Right lung (tissue), 10 donors: ENCODE data around the gene ZNF274. TPM values are rescaled to one million over a fixed set of nuclear protein-coding genes. Genes with fewer than 3 reads are reported as not detected.
A peak's percentile ranks its signal among the peaks of the same experiment; 100 is the strongest.
"Not testable (repeated sequence)": the region's sequence is repeated elsewhere in the genome, so short reads cannot be mapped to it uniquely, and the experiment has no call there.

Source experiments
- DNase-seq, 2 donors: peaks; one replicate each; pipeline ENCODE4 v3.0.0-alpha.2; 2013
- long read RNA-seq, 8 donors: transcript quantifications; one replicate each; lab custom pipeline, GENCODE V29; 2026
- polyA plus RNA-seq, 5 donors: library from polyadenylated mRNA; unstranded; fragments of 120-200 nt; gene quantifications; one replicate each; pipeline versions ENCODE4 v1.2.1 to v1.2.3, GENCODE V29; 2013; ENCODE audit warnings: inconsistent platforms in 1 of 5, low replicate concordance in 1 of 5; ENCODE audit not compliant: insufficient read length in 5 of 5, insufficient read depth in 1 of 5

ZNF274 gene
- 10 to 100 TPM; 15.9 to 23.2 (median 21.8) TPM for polyA plus RNA-seq
- long read RNA-seq, donor 1, full-length matches to known transcripts, result 2 of 2 reads
- long read RNA-seq, donor 1, partial matches to known transcripts, result 0 of 2 reads
- long read RNA-seq, donor 1, other reads (novel, unspliced or antisense), result 0 of 2 reads
- long read RNA-seq, donor 2, partial matches to known transcripts, result 0 of 1 reads
- long read RNA-seq, donor 2, other reads (novel, unspliced or antisense), result 0 of 1 reads
- long read RNA-seq, donor 3, partial matches to known transcripts, result 0 of 1 reads
- long read RNA-seq, donor 3, other reads (novel, unspliced or antisense), result 0 of 1 reads
- long read RNA-seq, donor 4, full-length matches to known transcripts, result 2 of 2 reads
- long read RNA-seq, donor 4, partial matches to known transcripts, result 0 of 2 reads
- long read RNA-seq, donor 4, other reads (novel, unspliced or antisense), result 0 of 2 reads
- long read RNA-seq, donor 5, full-length matches to known transcripts, result 7 of 7 reads
- long read RNA-seq, donor 5, partial matches to known transcripts, result 0 of 7 reads
- long read RNA-seq, donor 5, other reads (novel, unspliced or antisense), result 0 of 7 reads
- long read RNA-seq, donor 6, full-length matches to known transcripts, result 2 of 2 reads
- long read RNA-seq, donor 6, partial matches to known transcripts, result 0 of 2 reads
- long read RNA-seq, donor 6, other reads (novel, unspliced or antisense), result 0 of 2 reads
- long read RNA-seq, donor 7, full-length matches to known transcripts, result 5 of 5 reads
- long read RNA-seq, donor 7, partial matches to known transcripts, result 0 of 5 reads
- long read RNA-seq, donor 7, other reads (novel, unspliced or antisense), result 0 of 5 reads
- long read RNA-seq, donor 8, result 0 reads

DNA sequence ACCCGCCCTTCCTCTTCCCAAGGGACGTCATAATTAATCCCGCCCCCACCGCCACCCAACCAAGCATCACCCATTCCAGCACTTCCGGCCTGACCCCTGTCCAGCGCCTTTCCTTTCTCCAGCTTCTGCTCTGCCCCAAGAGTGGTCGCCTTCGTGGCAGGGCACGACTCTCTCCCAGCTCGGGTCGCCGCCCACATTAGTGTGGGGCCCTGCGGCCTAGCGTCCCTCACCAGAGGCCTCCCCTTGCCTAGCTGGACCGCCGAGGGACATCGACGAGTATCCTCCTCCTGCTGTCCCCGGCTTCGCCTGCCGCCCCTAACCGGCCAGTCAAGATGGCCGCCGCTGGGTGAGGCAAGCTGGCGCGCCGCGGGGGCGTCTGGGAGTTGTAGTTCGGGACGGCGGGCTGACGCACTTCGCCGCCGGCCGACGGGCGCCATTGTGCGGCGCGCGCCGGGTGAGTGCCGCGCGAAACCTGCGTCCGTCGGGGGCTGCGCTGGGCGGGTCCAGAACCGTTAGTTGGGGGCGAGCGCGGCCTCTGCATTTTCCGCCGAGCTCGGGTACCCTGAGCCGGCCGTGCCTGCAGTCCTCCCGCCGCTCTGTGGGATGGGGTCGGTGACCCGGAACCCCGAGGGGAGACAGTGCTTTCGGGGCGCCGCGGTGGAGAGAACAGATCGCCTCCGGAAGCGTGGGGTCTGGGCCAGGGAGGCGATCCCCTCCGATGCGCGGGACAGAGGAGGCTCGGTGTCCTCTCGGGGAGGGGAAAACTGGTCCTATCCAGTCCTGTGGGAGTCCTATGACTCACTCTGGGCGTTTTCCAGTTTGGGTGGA is at the start of gene ZNF274:
Gene ZNF274, plus strand, starts transcription at position 73 of the 828 bp plus-strand sequence. CDS start 905 bp downstream, outside the sequence.
- DNase-seq, result peak; percentile 90 to 92

DNA sequence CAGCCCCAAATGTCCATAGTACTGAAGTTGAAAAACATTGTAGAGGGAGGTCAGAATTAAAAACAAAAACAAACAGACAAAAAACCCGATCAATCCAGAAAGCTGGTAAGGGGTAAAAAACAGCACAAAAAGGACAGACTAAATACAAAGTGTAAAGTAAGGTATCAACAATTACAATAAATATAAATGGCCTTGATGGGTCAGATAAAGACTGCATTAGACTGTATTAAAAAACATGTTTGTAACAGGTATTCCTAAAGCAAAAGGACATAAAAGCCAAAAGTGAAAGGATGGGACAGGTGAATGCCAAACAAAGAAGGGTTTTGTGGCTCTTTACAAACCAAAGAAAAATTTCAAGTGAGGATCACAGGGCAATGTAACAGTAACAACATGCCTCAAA is 48.6 kb upstream of the ZNF274 start:
- DNase-seq, result no peak

DNA sequence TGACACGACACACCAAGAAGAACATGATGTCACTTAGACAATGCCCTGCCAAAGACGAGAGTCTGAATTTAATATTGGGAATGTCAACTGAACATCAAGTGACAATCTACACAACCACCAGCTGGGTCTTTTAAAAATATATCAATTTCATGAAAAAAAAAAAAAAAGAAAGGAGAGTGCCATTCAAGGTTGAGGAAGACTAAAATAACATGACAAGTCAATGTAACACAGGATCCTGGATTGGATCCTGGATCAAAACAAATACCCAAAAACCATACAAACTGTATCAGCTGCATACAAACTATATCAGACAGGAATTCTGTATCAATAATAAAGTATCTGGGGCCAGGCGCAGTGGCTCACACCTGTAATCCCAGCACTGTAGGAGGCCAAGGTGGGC is 37.0 kb upstream of the ZNF274 start:
- DNase-seq, result no peak

DNA sequence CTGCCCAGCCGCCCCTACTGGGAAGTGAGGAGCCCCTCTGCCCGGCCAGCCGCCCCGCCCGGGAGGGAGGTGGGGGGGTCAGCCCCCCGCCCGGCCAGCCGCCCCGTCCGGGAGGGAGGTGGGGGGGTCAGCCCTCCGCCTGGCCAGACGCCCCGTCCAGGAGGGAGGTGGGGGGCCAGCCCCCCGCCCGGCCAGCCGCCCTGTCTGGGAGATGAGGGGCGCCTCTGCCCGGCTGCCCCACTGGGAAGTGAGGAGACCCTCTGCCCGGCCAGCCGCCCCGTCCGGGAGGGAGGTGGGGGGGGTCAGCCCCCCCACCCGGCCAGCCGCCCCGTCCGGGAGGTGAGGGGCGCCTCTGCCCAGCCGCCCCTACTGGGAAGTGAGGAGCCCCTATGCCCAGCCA is 35.4 kb upstream of the ZNF274 start:
- not testable (repeated sequence) for DNase-seq

DNA sequence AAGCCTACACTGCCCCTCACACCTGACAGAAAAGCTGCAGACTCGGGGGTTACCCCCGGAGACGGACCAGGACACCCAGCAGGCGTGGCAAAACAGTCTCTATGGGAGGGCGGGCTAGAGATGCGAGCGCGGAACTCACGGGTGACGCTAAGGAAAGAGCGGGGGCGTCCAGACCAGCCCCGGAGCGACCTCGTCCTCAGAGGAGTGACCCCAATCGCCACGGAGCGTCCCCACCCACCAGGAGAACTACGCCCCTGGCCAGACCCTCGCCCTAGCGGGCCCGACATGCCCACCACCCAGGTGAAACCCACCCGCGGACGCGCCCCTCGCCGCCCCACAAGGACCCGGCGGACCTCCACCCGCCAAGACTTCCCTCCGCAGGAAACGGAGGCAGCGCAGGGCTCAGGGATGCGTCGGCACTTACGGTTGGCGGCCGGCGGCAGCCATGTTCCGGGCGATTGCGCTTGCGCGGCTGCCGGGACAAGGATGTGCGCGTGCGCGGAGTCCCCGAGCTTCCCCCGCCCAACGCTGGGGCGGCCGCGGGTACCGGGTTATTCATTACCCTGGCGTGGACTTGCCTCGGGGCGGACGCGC is 32.4 kb upstream of the ZNF274 start, which contains the start of gene ZNF329:
Gene ZNF329, minus strand, starts transcription at position 462 of the 594 bp plus-strand sequence. CDS start 21,286 bp downstream, outside the sequence.
- peak; percentile 83 to 86 for DNase-seq

DNA sequence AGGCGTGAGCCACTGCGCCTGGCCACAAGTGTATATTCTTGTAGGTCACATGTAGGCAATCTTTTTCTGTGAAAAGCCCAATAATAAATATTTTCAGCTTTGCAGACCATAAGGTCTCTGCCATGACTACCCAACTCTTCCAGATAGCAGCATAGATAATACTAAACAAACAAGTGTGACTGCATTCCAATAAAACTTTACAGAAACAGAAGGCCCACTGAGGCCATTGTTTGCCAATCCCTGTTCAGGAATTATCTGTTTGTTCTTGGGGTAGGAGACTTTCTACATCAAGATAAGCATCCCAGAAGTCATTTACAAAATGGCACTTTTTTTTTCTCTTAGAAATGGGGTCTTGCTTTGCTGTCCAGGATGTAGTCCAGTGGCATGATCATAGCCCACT is 29.5 kb upstream of the ZNF274 start:
- DNase-seq, result no peak

DNA sequence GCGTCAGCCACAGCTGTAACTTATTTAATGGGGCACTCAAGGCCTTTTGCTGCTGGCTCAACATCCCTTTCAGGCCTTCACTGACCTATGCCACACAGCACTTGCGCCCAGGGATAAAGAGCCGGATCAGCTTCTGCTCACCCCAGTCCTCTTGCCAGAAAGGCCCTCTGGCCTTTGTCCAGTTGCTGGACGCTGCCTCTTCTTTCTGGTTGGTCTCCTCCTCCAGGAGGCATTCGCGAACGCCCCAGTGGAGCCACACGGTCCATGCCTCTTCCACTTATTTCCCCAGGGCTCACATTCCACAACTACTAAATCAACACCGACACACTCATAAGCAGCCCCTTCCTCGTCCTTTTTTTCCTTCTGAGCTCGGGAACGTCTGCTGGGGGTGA is 28.6 kb upstream of the ZNF274 start:
- peak; percentile 60 to 70 for DNase-seq

DNA sequence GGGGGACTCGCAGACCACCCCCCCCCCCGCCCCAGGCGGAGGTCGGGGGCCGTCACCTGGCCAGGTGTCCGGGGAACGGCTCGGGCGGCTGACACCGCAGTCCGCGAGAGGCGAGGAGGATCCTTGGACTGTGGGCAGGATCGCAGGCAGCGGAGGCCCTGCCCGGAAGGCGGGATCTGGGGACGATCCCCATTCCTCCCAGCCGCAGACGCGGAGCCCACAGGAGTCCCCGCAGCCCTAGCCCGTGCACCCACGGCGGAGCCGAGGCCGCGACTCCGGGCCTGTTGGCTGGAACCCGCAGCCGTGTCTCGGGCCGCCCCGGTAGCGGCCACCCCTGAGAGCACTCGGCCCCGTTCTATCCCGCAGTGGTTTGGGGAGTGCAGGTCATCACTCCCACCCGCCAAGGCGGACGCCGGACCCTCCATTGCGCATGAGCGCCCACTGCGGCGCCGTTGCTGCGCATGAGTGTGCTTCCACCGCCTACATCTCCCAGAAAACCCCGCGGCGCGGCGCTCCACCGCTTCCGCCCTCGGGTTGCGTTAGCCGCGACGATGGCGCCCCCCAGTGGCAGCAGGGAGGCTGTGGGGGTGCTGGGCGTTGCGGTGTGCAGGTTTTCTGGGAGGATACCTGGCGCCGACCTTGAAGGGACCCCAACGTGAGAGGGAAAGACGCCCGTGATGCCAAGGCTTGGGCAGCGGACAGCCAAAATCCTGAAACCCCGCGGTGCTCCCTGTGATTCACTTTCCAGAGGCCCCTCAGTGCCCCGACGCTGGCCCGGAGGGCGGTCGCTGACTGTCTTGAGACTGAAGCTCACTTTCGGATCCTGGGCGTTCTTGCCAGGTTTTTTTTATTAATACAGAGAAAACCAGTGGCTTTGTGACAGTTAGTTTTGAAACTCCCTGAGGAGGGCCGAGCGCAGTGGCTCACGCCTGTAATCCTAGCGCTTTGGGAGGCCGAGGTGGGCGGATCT is 27.9 kb upstream of the ZNF274 start:
- DNase-seq, result peak; percentile 96 to 97

DNA sequence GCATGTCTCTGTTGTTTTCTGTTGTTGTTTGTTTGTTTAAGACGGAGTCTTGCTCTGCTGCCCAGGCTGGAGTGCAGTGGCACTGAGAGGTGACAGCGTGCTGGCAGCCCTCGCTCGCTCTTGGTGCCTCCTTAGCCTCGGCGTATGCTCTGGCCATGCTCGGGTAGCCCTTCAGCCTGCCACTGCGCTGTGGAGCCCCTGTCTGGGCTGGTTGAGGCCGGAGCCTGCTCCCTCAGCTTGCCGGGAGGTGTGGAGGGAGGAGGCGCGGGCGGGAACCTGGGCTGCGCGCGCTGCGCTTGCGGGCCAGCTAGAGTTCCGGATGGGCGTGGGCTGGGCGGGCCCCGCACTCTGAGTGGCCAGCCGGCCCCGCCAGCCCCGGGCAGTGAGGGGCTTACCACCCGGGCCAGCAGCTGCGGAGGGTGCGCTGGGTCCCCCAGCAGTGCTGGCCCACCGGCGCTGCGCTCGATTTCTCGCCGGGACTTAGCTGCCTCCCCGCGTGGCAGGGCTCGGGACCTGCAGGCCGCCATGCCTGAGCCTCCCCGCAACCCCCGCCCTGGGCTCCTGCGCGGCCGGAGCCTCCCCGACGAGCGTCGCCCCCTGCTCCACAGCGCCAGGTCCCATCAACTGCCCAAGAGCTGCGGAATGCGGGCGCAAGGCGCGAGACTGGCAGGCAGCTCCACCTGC is 25.7 kb upstream of the ZNF274 start:
- no peak for DNase-seq

DNA sequence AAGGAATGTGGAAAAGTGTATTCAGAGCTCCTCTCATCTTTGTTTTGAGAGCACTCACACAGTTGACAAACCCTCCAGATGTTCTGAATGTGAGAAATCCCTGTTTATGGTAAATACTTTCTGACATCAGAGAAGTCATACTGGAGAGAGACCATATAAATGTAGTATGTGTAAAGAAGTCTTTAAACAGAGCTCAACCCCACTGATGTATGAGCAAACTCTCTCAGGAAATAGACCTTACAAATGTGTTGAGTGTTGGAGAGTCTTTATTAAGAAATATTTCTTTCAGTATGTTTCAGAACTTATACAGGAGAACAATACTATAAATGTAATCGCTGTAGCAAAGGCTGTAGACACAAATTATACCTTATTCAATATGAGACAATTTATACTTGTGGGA is 16.6 kb upstream of the ZNF274 start:
- no peak for DNase-seq

DNA sequence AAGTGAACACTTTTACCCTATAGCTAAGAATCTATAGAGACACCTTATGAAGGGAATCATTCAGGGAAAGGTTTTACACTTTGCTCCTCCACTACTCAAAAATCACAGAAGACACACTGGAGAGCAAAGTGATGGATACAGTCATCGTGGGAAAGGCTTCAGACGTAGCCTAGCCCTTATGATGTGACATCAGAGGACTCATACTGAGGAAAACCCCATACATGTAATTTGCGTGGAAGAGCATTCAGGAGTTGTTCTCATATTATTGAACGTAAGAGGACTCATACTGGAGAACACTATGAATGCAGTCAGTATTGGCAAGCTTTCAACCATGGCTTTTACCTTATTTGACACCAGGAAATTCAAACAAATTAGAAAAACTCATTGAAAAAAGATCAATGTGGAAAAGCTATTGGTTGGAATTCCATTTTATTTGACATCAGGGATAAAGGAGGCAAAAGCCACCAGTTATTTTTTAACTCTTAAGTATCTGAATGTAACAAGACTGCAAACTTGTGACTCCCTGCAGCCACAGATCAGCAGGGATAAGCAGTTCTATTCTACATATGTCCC is 16.1 kb upstream of the ZNF274 start:
- DNase-seq, result no peak

DNA sequence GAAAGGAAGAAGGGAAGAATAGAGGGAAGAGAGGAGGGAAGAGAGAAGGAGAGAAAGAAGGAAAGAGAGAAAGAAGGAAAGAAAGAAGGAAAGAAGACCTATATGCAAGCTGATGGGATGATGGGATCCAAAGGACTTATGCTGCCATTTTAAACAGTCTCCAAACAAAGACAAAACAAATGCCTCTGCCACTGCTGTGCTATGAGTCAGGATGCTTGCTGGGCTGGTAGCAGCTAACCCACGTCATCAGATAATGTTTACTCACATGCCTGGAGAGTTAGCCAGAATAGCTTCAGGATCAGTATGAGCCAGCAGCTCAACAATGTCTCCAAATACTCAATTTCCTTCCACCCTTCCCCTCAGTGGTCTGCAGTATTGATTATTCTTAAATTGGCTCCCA is 12.0 kb upstream of the ZNF274 start:
- DNase-seq, result no peak

DNA sequence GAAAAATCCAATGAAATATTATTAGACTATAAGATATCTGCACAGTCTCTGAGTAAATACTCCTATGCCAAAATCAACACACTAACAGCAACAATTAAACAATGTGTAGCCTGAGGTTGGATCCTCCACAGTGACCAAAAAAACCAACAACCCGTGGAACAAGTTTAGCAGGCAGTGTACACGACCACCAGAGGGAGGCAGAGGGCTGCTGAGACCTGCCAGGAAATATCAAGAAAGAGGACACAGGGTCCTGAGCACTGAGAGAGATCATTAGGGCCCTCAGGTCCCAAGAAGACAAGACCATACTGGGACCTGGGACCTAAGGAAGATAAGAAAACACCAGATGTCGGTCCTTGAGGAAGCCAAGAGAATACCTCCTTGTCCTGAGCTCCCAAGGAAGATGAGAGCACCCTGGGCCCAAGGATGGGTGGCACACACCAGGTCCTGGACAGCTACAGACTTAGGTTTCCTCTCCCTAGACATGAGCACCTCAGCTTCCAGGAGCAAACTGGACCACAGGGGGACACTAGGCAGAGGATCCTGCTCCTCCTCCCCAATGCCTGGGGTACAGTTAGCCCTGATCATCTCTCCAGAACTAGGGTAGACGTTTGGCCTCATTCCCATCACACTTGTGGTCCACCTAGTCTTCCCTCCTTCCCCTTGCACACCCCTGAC is 822 bp upstream of the ZNF274 start:
- no peak for DNase-seq

DNA sequence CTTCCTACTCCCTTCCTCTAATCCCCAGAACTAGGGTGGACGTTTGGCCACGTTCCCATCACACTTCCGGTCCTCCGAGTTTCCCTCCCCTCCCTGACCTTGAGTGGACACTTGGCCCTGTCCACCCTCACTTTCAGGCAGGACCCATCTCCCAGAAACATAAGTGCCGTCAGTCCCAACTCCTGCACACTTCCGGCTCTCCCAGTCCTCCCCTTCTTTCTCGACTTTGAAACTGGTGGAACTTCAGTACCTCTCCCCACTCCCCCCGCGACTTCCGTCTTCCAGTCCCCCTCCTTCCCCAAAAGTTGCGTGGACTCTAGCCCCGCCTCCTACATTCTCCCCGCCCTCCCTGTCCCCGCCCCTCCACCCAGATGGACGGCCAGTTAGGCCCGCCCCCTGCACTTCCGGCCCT is 278 bp upstream of the ZNF274 start:
- peak in 1 of 2 donors; percentile 13 for DNase-seq

DNA sequence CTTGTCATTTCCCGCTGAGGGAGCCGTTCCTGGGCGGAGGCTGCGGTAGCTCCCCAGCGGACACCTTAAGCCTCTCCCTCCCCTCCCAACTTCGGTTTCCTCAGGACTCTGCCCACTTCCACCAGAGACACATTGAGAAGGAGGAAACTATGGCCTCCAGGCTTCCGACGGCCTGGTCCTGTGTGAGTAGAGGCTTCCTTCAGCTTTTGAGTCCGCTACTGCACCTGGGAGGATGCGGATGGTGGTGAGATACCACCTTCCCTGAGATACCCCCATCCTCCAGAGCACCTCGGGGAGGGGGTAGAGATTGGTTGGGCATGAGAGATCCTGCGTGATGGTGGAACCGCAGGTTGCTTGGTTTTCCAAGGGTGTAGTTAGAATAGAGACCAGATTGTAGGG is 955 bp downstream of the ZNF274 start:
- DNase-seq, result no peak

DNA sequence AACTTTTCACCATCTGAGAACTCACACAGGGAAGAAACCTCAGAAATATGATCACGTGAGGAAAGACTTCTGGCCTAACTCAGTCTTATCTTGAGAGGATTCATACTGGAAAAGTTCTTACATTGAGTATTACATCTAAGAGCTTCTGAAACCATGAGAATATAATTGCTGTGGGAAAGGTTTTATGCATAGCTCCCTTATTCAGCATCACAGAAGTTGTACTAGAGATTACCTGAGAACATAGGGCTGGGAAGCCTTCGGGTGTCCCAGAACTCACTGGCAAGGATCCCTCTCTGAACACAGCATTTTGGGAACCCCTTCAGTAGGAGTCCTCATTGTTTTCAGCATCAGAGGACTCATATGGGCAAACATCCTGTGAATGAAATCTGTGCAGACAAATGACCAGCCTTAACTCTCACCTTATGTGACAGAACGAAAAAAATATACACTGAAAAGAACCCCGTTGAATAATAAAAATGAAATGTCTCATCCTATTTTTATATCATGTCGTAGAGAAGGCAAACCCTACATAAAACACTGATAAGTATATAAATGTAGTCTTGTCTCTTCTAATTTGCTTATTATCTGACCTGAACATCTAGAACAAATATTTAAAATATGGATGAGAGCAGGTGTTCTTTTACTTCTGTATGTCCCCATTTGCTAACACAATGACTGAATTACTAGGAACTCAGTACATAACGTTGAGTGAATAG is 14.2 kb downstream of the ZNF274 start:
- DNase-seq, result peak in 1 of 2 donors; percentile 4

DNA sequence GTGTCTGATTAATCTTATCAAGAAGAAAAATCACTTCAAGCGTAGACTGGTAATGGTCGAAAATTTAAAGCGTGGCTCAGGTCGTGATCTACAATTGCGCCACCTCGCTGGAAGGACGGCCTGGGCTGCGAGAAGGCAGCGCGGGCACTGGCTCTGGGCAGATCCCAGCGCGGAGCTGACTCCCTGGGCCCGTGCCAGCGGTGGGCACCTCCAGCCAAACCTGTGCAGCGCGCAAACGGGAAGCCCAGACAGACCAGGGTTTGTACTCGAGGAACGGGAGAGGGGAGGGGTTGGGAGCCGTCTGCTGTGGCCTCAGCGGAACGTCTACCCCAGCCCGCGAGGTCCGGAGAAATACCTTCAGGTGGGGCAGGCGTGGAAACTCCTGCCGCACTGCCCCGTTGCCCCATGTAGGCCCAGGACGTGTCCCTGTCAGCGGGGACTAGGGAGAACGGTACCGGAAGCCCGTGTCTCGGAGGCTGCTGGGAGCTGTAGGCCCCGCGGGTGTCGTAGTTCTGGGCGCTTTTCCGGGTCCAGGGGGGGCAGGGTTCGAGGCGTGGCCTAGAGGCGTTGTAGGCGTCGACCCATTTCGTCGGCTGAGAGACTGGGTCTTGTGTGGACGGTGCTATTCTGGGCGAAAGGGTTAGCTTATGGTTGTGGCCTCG is 21.1 kb downstream of the ZNF274 start:
- DNase-seq, result no peak
